H9 (cell line): Measurements from ENCODE around the gene ITGA11. TPM values are rescaled to one million over a fixed set of nuclear protein-coding genes. Genes with fewer than 3 reads are reported as not detected.
A peak's percentile ranks its signal among the peaks of the same experiment; 100 is the strongest.

Source experiments
- DNase-seq: peaks from one replicate; pipeline ENCODE4 v3.0.0-alpha.2; 2017
- H2AFZ ChIP-seq: one replicate; pipeline ENCODE4 v1.6.1; 2013; ENCODE audit warnings: mild to moderate bottlenecking, low read length, control low read depth, moderate library complexity
- H2AK5ac ChIP-seq: 2 replicates; pipeline ENCODE4 v1.6.1; 2013; ENCODE audit warnings: low read length, control low read depth, mixed read lengths; ENCODE audit not compliant: insufficient read length
- H2BK120ac ChIP-seq: one replicate; pipeline ENCODE4 v1.6.1; 2013; ENCODE audit warnings: low read depth, mild to moderate bottlenecking, low read length, control low read depth, inconsistent platforms; ENCODE audit not compliant: poor library complexity, severe bottlenecking
- H2BK12ac ChIP-seq: 2 replicates; pipeline ENCODE4 v1.6.1; 2013; ENCODE audit warnings: low read length, control low read depth, mixed read lengths, low read depth; ENCODE audit not compliant: insufficient read length
- H2BK15ac ChIP-seq: 2 replicates; pipeline ENCODE4 v1.6.1; 2013; ENCODE audit warnings: low read depth, low read length, control low read depth
- H2BK20ac ChIP-seq: one replicate; pipeline ENCODE4 v1.6.1; 2013; ENCODE audit warnings: low read depth, mild to moderate bottlenecking, low read length, control low read depth, inconsistent platforms; ENCODE audit not compliant: poor library complexity, severe bottlenecking
- H2BK5ac ChIP-seq: 2 replicates; pipeline ENCODE4 v1.6.1; 2013; ENCODE audit warnings: low read length, control low read depth, mixed read lengths; ENCODE audit not compliant: insufficient read length
- H3K14ac ChIP-seq: 2 replicates; pipeline ENCODE4 v1.6.1; 2013; ENCODE audit warnings: low read length, control low read depth; ENCODE audit not compliant: insufficient read depth
- H3K18ac ChIP-seq: 2 replicates; pipeline ENCODE4 v1.6.1; 2013; ENCODE audit warnings: low read depth, mild to moderate bottlenecking, mixed read lengths, low read length, control low read depth; ENCODE audit not compliant: insufficient read length
- H3K23ac ChIP-seq: 2 replicates; pipeline ENCODE4 v1.6.1; 2013; ENCODE audit warnings: low read length, control low read depth, mixed read lengths, low read depth; ENCODE audit not compliant: insufficient read length
- H3K23me2 ChIP-seq: 2 replicates; pipeline ENCODE4 v1.6.1; 2013; ENCODE audit warnings: low read depth, mild to moderate bottlenecking, mixed read lengths, low read length, control low read depth; ENCODE audit not compliant: insufficient read length, poor library complexity, severe bottlenecking
- H3K27ac ChIP-seq: 2 replicates; pipeline ENCODE4 v1.5.1; 2013; ENCODE audit warnings: low read length, control low read depth, mixed read lengths, low read depth; ENCODE audit not compliant: insufficient read length
- H3K27me3 ChIP-seq: 2 replicates; pipeline ENCODE4 v1.6.1; 2013; ENCODE audit warnings: low read length, control low read depth, inconsistent platforms; ENCODE audit not compliant: insufficient read depth
- H3K4ac ChIP-seq: 2 replicates; pipeline ENCODE4 v1.6.1; 2013; ENCODE audit warnings: low read depth, mild to moderate bottlenecking, control low read depth, inconsistent platforms, low read length, moderate library complexity
- H3K4me1 ChIP-seq: 2 replicates; pipeline ENCODE4 v1.6.1; 2013; ENCODE audit warnings: low read length, control low read depth, inconsistent platforms; ENCODE audit not compliant: insufficient read depth
- H3K4me2 ChIP-seq: 2 replicates; pipeline ENCODE4 v1.6.1; 2013; ENCODE audit warnings: low read length, control low read depth, mixed read lengths; ENCODE audit not compliant: insufficient read length, insufficient read depth
- H3K56ac ChIP-seq: 2 replicates; pipeline ENCODE4 v1.6.1; 2013; ENCODE audit warnings: low read depth, mild to moderate bottlenecking, mixed read lengths, low read length, control low read depth; ENCODE audit not compliant: insufficient read length
- H3K79me1 ChIP-seq: 2 replicates; pipeline ENCODE4 v1.6.1; 2013; ENCODE audit warnings: low read depth, mild to moderate bottlenecking, moderate library complexity, low read length, control low read depth, inconsistent platforms; ENCODE audit not compliant: insufficient read depth, poor library complexity, severe bottlenecking
- H3K79me2 ChIP-seq: 2 replicates; pipeline ENCODE4 v1.6.1; 2013; ENCODE audit warnings: low read length, control low read depth, inconsistent platforms; ENCODE audit not compliant: insufficient read depth
- H3K9ac ChIP-seq: 2 replicates; pipeline ENCODE4 v1.6.1; 2013; ENCODE audit warnings: low read length, control low read depth, mixed read lengths; ENCODE audit not compliant: insufficient read length; ENCODE audit errors: extremely low read depth
- H3K9me3 ChIP-seq: one replicate; pipeline ENCODE4 v1.6.1; 2013; ENCODE audit warnings: low read depth, low read length, inconsistent platforms; ENCODE audit not compliant: control insufficient read depth
- H3T11ph ChIP-seq: one replicate; pipeline ENCODE4 v1.6.1; 2013; ENCODE audit warnings: mild to moderate bottlenecking, low read length, control low read depth, inconsistent platforms
- H4K20me1 ChIP-seq: one replicate; pipeline ENCODE4 v1.6.1; 2013; ENCODE audit not compliant: control insufficient read depth, insufficient read length, insufficient read depth
- H4K5ac ChIP-seq: 2 replicates; pipeline ENCODE4 v1.6.1; 2013; ENCODE audit warnings: low read depth, mild to moderate bottlenecking, mixed read lengths, low read length, control low read depth; ENCODE audit not compliant: insufficient read length
- H4K8ac ChIP-seq: replicated peaks from 2 replicates; pipeline ENCODE4 v1.6.1; 2013; ENCODE audit warnings: low read length, control low read depth, mixed read lengths, low read depth; ENCODE audit not compliant: insufficient read length
- H4K91ac ChIP-seq: 2 replicates; pipeline ENCODE4 v1.6.1; 2013; ENCODE audit warnings: low read depth, mild to moderate bottlenecking, moderate library complexity, mixed read lengths, low read length, control low read depth; ENCODE audit not compliant: insufficient read length
- H3K27ac Mint-ChIP-seq, 3 experiments: 2 replicates in 2 of 3; 3 replicates in 1 of 3; pipeline ENCODE4 v1.8.0; 2020 to 2021; ENCODE audit warnings: mixed read lengths in 3 of 3, mild to moderate bottlenecking in 1 of 3, moderate library complexity in 1 of 3
- H3K27me3 Mint-ChIP-seq: 2 replicates; pipeline ENCODE4 v1.8.0; 2021; ENCODE audit warnings: low read depth, mild to moderate bottlenecking, moderate library complexity, mixed read lengths
- H3K36me3 Mint-ChIP-seq, 3 experiments: 2 replicates in 2 of 3; 3 replicates in 1 of 3; pipeline ENCODE4 v1.8.0; 2020 to 2021; ENCODE audit warnings: low read depth in 3 of 3, mixed read lengths in 3 of 3; ENCODE audit not compliant: insufficient read depth in 1 of 3
- H3K4me1 Mint-ChIP-seq, 2 experiments: 2 replicates each; pipeline ENCODE4 v1.8.0; 2020; ENCODE audit warnings: mixed read lengths in 2 of 2
- H3K4me3 Mint-ChIP-seq, 2 experiments: 2 replicates in 1 of 2; 3 replicates in 1 of 2; pipeline ENCODE4 v1.8.0; 2020 to 2021; ENCODE audit warnings: mild to moderate bottlenecking in 2 of 2, mixed read lengths in 2 of 2, moderate library complexity in 1 of 2
- H3K9me3 Mint-ChIP-seq, 2 experiments: 2 replicates in 1 of 2; 3 replicates in 1 of 2; pipeline ENCODE4 v1.8.0; 2020; ENCODE audit warnings: mild to moderate bottlenecking in 2 of 2, mixed read lengths in 2 of 2, moderate library complexity in 1 of 2
- CTCF ChIP-seq: fragments of 200-600 bp; sonication (generic); conservative IDR thresholded peaks from 3 replicates; pipeline ENCODE4 v1.8.0; 2021; ENCODE audit warnings: antibody characterized with exemption, mild to moderate bottlenecking
- WGBS: extraction: QIAGEN DNeasy Blood & Tissue Kit; methylation state at CpG from one replicate; pipeline ENCODE4 v1.1.7; 2013; ENCODE audit warnings: missing lambda C conversion rate, low lambda C conversion rate, mixed read lengths; ENCODE audit not compliant: insufficient read length; ENCODE audit errors: extremely low coverage; 5-methylcytosine and 5-hydroxymethylcytosine counted together
- total RNA-seq: library from RNA; stranded (reverse); gene quantifications from 2 replicates; pipeline ENCODE4 v1.2.1, GENCODE V29; 2021

ITGA11 gene
- total RNA-seq, 1 experiment from 2014 or later, result 0.07 TPM

DNA sequence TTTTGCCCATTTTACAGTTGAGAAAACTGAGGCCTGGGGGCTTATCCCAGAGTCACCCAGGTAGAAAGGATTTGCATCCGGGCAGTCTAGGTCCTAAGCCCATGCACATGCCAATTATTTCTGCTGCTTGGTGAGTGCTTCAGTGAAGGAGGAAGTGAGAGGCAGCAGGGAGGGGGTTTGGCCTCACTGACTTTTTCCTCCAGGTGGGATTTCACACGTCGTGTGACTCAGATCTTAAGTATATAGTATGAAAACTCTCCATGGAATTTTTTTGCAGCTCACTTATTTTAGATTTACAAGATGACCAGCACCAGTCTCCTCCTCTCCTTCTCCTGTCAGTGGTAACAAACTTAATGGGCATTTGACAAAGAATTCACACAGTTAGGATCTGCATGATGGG, 4.6 kb downstream of the ITGA11 start:
- Histone ChIP-seq H3K27me3 (peaks cover 21% of the 10 kb centered on the region; the same call in 1 of the 2 replicates), H4K91ac (no peak overlapping the region), H2BK120ac (no peak overlapping the region), H3K14ac (no peak overlapping the region), H3K23me2 (peaks cover 6% of the 10 kb centered on the region), H4K5ac (no peak overlapping the region), H3K9ac (no peak overlapping the region), H3K27ac (no peak overlapping the region), H2BK12ac (no peak overlapping the region), H3K4ac (no peak overlapping the region), H3K79me1 (no peaks in the 10 kb centered on the region), H4K8ac (no peak overlapping the region), H2AK5ac (no peak overlapping the region), H3K56ac (no peak overlapping the region), H3K23ac (no peak overlapping the region), H3K79me2 (no peaks in the 10 kb centered on the region), H2AFZ (no peak overlapping the region), H4K20me1 (no peaks in the 10 kb centered on the region), H3K18ac (no peak overlapping the region), H3K4me2 (no peak overlapping the region), H3K9me3 (no peaks in the 10 kb centered on the region), H2BK15ac (no peak overlapping the region), H2BK20ac (no peak overlapping the region), H3T11ph (no peak overlapping the region), H3K4me1 (no peaks in the 10 kb centered on the region), H2BK5ac (no peak overlapping the region)
- WGBS, result no CpG with 5 or more reads among the region's 3 CpGs
- peaks cover 60% of the 10 kb centered on the region for H3K27me3 Mint-ChIP-seq
- H3K4me1 Mint-ChIP-seq, result peaks cover 3 to 7% of the 10 kb centered on the region in 2 experiments
- H3K27ac Mint-ChIP-seq, result peak overlapping the region in 1 of 3 experiments; percentile 63; a peak in 1 of 7 replicates
- H3K36me3 Mint-ChIP-seq, result no peaks in the 10 kb centered on the region
- H3K9me3 Mint-ChIP-seq, result no peaks in the 10 kb centered on the region
- no peak for DNase-seq
- no peak overlapping the region; a peak in 1 of 5 replicates for H3K4me3 Mint-ChIP-seq
- no peak for TF ChIP-seq CTCF
